K562 (cell line): ENCODE data around the gene CDNF. TPM values are rescaled to one million over a fixed set of nuclear protein-coding genes. Genes with fewer than 3 reads are reported as not detected.

Experiments used
- ATAC-seq: fragments of 200-7000 bp; cut with Tn5 transposase; 3 replicates; pipeline ENCODE4 v1.9.1; 2020; ENCODE audit warnings: moderate library complexity
- BruUV-seq: library from RNA; stranded (reverse); fragments of 400-500 nt; replicated peaks from 2 replicates; lab custom pipeline; 2021; lab: Mats Ljungman, UMichigan
- CTCF ChIA-PET: fragments of 300-600 bp; formaldehyde crosslinking; extraction: SDS; loops from one replicate; lab custom pipeline; 2021; ENCODE audit warnings: low intra/inter-chr PET ratio; lab: Yijun Ruan, JAX
- POLR2A ChIA-PET: fragments of 300-600, 350-650 bp; sonication (Branson Sonifier 250); formaldehyde crosslinking; extraction: SDS; loops from one replicate; lab custom pipeline; 2021; ENCODE audit warnings: antibody characterized with exemption, inconsistent platforms; lab: Yijun Ruan, JAX
- DNase-seq, 4 experiments: peaks; one replicate each; pipeline versions ENCODE4 v3.0.0 to v3.0.0-alpha.2; 2011 to 2018; ENCODE audit warnings: low spot score in 3 of 4, mixed read lengths in 3 of 4; ENCODE audit errors: extremely low read depth in 1 of 4
- FAIRE-seq: peaks from 2 replicates; lab custom pipeline; 2011; peaks lifted over from hg19 to GRCh38; lab: Jason Lieb, UNC
- H2AFZ ChIP-seq: 2 replicates; pipeline ENCODE4 v1.6.0; 2011; ENCODE audit warnings: low read depth, low read length, control low read depth, inconsistent platforms
- H3K27ac ChIP-seq: fragments of 200-600 bp; 3 replicates; pipeline ENCODE4 v1.8.0; 2011; ENCODE audit warnings: low read depth, mild to moderate bottlenecking, control low read depth, inconsistent platforms, low read length, moderate library complexity, mixed read lengths; ENCODE audit errors: extremely low read depth
- H3K27me3 ChIP-seq, 2 experiments: fragments of 300-600 bp in 1 of 2; 2 replicates in 1 of 2; 3 replicates in 1 of 2; pipeline versions ENCODE4 v1.6.0 to v1.8.0; 2011; ENCODE audit warnings: inconsistent platforms in 2 of 2, low read length in 2 of 2, mild to moderate bottlenecking in 1 of 2, mixed read lengths in 1 of 2, moderate library complexity in 1 of 2; ENCODE audit not compliant: control insufficient read depth in 2 of 2, insufficient read depth in 2 of 2
- H3K36me3 ChIP-seq: fragments of 300-600 bp; 3 replicates; pipeline ENCODE4 v1.8.0; 2011; ENCODE audit warnings: mild to moderate bottlenecking, low read length, inconsistent platforms; ENCODE audit not compliant: control insufficient read depth, insufficient read depth
- H3K4me1 ChIP-seq, 2 experiments: fragments of 200-600 bp in 1 of 2; replicated peaks in 1 of 2; 2 replicates in 1 of 2; 3 replicates in 1 of 2; pipeline versions ENCODE4 v1.5.1 to v1.8.0; 2011; ENCODE audit warnings: inconsistent platforms in 2 of 2, low read length in 2 of 2, mild to moderate bottlenecking in 1 of 2, mixed read lengths in 1 of 2, moderate library complexity in 1 of 2; ENCODE audit not compliant: control insufficient read depth in 2 of 2, insufficient read depth in 2 of 2
- H3K4me2 ChIP-seq: 2 replicates; pipeline ENCODE4 v1.6.1; 2011; ENCODE audit warnings: low read length, control low read depth, inconsistent platforms, mixed read lengths; ENCODE audit not compliant: insufficient read depth
- H3K4me3 ChIP-seq: fragments of 200-600 bp; sonication (generic), shearing (Covaris generic); 2 replicates; pipeline ENCODE4 v1.5.1; 2016; ENCODE audit warnings: control low read depth, inconsistent platforms
- H3K79me2 ChIP-seq: fragments of 200-600 bp; 3 replicates; pipeline ENCODE4 v1.8.0; 2011; ENCODE audit warnings: low read length, inconsistent platforms; ENCODE audit not compliant: control insufficient read depth, insufficient read depth
- H3K9ac ChIP-seq, 2 experiments: 2 replicates each; pipeline versions ENCODE4 v1.6.0 to v1.6.1; 2011; ENCODE audit warnings: low read depth in 2 of 2, low read length in 2 of 2, control low read depth in 1 of 2, inconsistent platforms in 1 of 2, mild to moderate bottlenecking in 1 of 2, mixed read lengths in 1 of 2; ENCODE audit not compliant: insufficient read depth in 1 of 2
- H3K9me1 ChIP-seq: one replicate; pipeline ENCODE4 v1.6.0; 2011; ENCODE audit warnings: inconsistent platforms, mild to moderate bottlenecking, low read length, moderate library complexity; ENCODE audit not compliant: control insufficient read depth, insufficient read depth
- H3K9me3 ChIP-seq: replicated peaks from 2 replicates; pipeline ENCODE4 v1.5.1; 2011; ENCODE audit warnings: low read depth, low read length, inconsistent platforms; ENCODE audit not compliant: control insufficient read depth, insufficient read depth
- H4K20me1 ChIP-seq: replicated peaks from 2 replicates; pipeline ENCODE4 v1.6.1; 2011; ENCODE audit warnings: low read length, inconsistent platforms, mixed read lengths; ENCODE audit not compliant: control insufficient read depth, insufficient read depth
- ARID1B ChIP-seq: fragments of 450-650 bp; IDR thresholded peaks from 2 replicates; pipeline ENCODE4 v1.6.1; 2016; ENCODE audit warnings: antibody characterized with exemption, mild to moderate bottlenecking, inconsistent platforms
- CBFA2T3 ChIP-seq: fragments of 450-650 bp; IDR thresholded peaks from 2 replicates; pipeline ENCODE4 v1.6.1; 2017
- CEBPG ChIP-seq, 3 experiments: fragments of 200-800 bp in 1 of 3; sonication (Bioruptor generic) in 1 of 3; sonication (generic) in 1 of 3; formaldehyde crosslinking in 1 of 3; IDR thresholded peaks in 2 of 3; conservative IDR thresholded peaks in 1 of 3; 2 replicates each; pipeline versions ENCODE4 v1.6.1 to v1.8.0; 2016 to 2022; ENCODE audit warnings: missing compliant biosample characterization in 2 of 3, missing genetic modification characterization in 2 of 3, mild to moderate bottlenecking in 1 of 3, missing genetic modification reagents in 1 of 3
- CSDE1 ChIP-seq, 2 experiments: fragments of 450-650 bp; IDR thresholded peaks; 2 replicates each; pipeline ENCODE4 v1.6.1; 2016; ENCODE audit warnings: mild to moderate bottlenecking in 1 of 2
- DEAF1 ChIP-seq: fragments of 450-650 bp; formaldehyde crosslinking; IDR thresholded peaks from 2 replicates; pipeline ENCODE4 v1.4.0; 2020; ENCODE audit warnings: mild to moderate bottlenecking, moderate library complexity
- FOS ChIP-seq: IDR thresholded peaks from 3 replicates; pipeline ENCODE4 v1.6.1; 2011; ENCODE audit not compliant: insufficient read length; ENCODE audit errors: extremely low read depth
- GABPA ChIP-seq: fragments of 200-800 bp; sonication (Bioruptor generic); conservative IDR thresholded peaks from 2 replicates; pipeline ENCODE4 v1.6.1; 2016; ENCODE audit warnings: low read depth, missing genetic modification characterization, missing compliant biosample characterization
- KAT8 ChIP-seq: fragments of 450-650 bp; IDR thresholded peaks from 2 replicates; pipeline ENCODE4 v1.6.1; 2016; ENCODE audit warnings: low read depth, mild to moderate bottlenecking
- KDM1A ChIP-seq, 2 experiments: fragments of 450-650 bp; IDR thresholded peaks; 2 replicates each; pipeline ENCODE4 v1.6.1; 2016; ENCODE audit warnings: mild to moderate bottlenecking in 2 of 2
- MECOM ChIP-seq: fragments of 250-450 bp; sonication (Bioruptor Pico); IDR thresholded peaks from 2 replicates; pipeline ENCODE4 v1.8.0; 2022; ENCODE audit warnings: inconsistent platforms
- MTA1 ChIP-seq: fragments of 450-650 bp; IDR thresholded peaks from 2 replicates; pipeline ENCODE4 v1.6.1; 2017; ENCODE audit warnings: borderline replicate concordance
- NFYB ChIP-seq: IDR thresholded peaks from 2 replicates; pipeline ENCODE4 v1.6.1; 2011; ENCODE audit warnings: mild to moderate bottlenecking, moderate library complexity; ENCODE audit not compliant: insufficient read length; ENCODE audit errors: extremely low read depth
- NRF1 ChIP-seq, 2 experiments: fragments of 450-650 bp; IDR thresholded peaks in 1 of 2; conservative IDR thresholded peaks in 1 of 2; 2 replicates each; pipeline ENCODE4 v1.6.1; 2014; ENCODE audit warnings: mild to moderate bottlenecking in 2 of 2
- POLR2H ChIP-seq: IDR thresholded peaks from 2 replicates; pipeline ENCODE4 v1.6.1; 2016; ENCODE audit warnings: missing genetic modification characterization, low read depth, mild to moderate bottlenecking, control low read depth, missing compliant biosample characterization, moderate library complexity
- TCFL5 ChIP-seq: fragments of 250-450 bp; sonication (Bioruptor Pico); conservative IDR thresholded peaks from 2 replicates; pipeline ENCODE4 v1.6.1; 2021; ENCODE audit warnings: mild to moderate bottlenecking, moderate library complexity, matching md5 sums
- ZEB2 ChIP-seq: fragments of 450-650 bp; IDR thresholded peaks from 2 replicates; pipeline ENCODE4 v1.6.1; 2016
- ZKSCAN8 ChIP-seq: fragments of 200-800 bp; sonication (Bioruptor generic); IDR thresholded peaks from 2 replicates; pipeline ENCODE4 v1.6.1; 2016; ENCODE audit warnings: missing genetic modification characterization, missing compliant biosample characterization
- ZNF277 ChIP-seq: fragments of 250-450 bp; sonication (Bioruptor Pico); IDR thresholded peaks from 2 replicates; pipeline ENCODE4 v1.8.0; 2022; ENCODE audit warnings: inconsistent platforms, mild to moderate bottlenecking, moderate library complexity, borderline replicate concordance
- ZNF449 ChIP-seq: fragments of 250-450 bp; sonication (Bioruptor Pico); IDR thresholded peaks from 2 replicates; pipeline ENCODE4 v1.8.0; 2022; ENCODE audit warnings: moderate library complexity, mild to moderate bottlenecking, inconsistent platforms
- WGBS: fragments of 100-300 bp; shearing (Covaris generic); methylation state at CpG from one replicate; pipeline ENCODE4 v1.1.6; 2016; ENCODE audit warnings: low coverage, mixed read lengths; ENCODE audit not compliant: insufficient coverage; ENCODE audit errors: missing lambda C conversion rate; 5-methylcytosine and 5-hydroxymethylcytosine counted together
- in situ Hi-C: fragments of 300-500 bp; cut with MboI; formaldehyde crosslinking; loops from 4 replicates; pipeline ENCODE4 v1.15.0; 2018; ENCODE audit warnings: inconsistent platforms, mixed read lengths
- intact Hi-C: fragments of 100-400 bp; cut with micrococcal nuclease; formaldehyde crosslinking; loops from 2 replicates; pipeline ENCODE4 v1.14.2; 2022
- polyA plus RNA-seq, 8 experiments: library from polyadenylated mRNA; depleted of rRNA in 4 of 8; stranded (reverse) in 5 of 8; unstranded in 3 of 8; fragments of >200 nt; fragmentation: Nextera tagmentation in 2 of 8; fragmentation: Illumina TruSeq in 1 of 8; extraction: Ambion mirVana in 2 of 8; extraction: Trizol in 1 of 8; gene quantifications; 2 replicates each; pipeline versions ENCODE4 v1.2.1 to v1.2.3, GENCODE V29; 2011 to 2014; ENCODE audit warnings: inconsistent platforms in 1 of 8, missing spikeins in 1 of 8
- total RNA-seq, 7 experiments: library from RNA; depleted of rRNA in 6 of 7; stranded (reverse); fragments of >200 nt in 6 of 7; fragmentation: Illumina TruSeq in 2 of 7; extraction: Trizol in 2 of 7; gene quantifications; 2 replicates each; pipeline versions ENCODE4 v1.2.1 to v1.2.3, GENCODE V29; 2011 to 2021; ENCODE audit warnings: low replicate concordance in 1 of 7

CDNF gene
- total and polyA plus RNA-seq, 9 of the 15 experiments (the other 6 are each of a cell fraction or from before 2014, with no cell fraction given) = 0.18 to 1.6 (median 0.61) TPM

GRCh38 chr10:14815681-14816080, 22.2 kb downstream of the CDNF start (continued):
- TF ChIP-seq TCFL5 (CRISPR knock-in tag) (no peak), MECOM (CRISPR knock-in tag) (no peak), CBFA2T3 (peak; percentile 27), CEBPG (CRISPR knock-in tag; IDR thresholded peaks at IDR 0.05) (no peak), CEBPG (tag; conservative IDR thresholded peaks at IDR 0.05 in 1 of 2, IDR thresholded peaks at IDR 0.05 in 1 of 2) (peak in 1 of 2 experiments; percentile 68; a peak in 2 of 4 replicates), ZNF449 (CRISPR knock-in tag) (no peak), ZKSCAN8 (no peak)

GRCh38 chr10:14812271-14812670, 25.6 kb downstream of the CDNF start:
- Histone ChIP-seq H4K20me1 (no peaks in the 10 kb centered on the region), H3K4me1 (no peaks in the 10 kb centered on the region), H3K27me3 (peaks cover 17 to 26% of the 10 kb centered on the region in 2 experiments), H3K9me1 (no peaks in the 10 kb centered on the region), H3K9ac (no peak overlapping the region), H3K36me3 (no peaks in the 10 kb centered on the region), H3K4me2 (no peak overlapping the region; the same call in 1 of the 2 replicates), H2AFZ (no peak overlapping the region), H3K9me3 (no peaks in the 10 kb centered on the region), H3K4me3 (no peak overlapping the region), H3K79me2 (no peaks in the 10 kb centered on the region), H3K27ac (no peak overlapping the region)
- BruUV-seq = no TSS peak
- ChIA-PET POLR2A (interaction anchor here (0.7 to 1.2 kb wide), 2 partner anchors 11 to 25 kb away, joined by 3 to 4 read pairs; partner anchors contain the start of gene CDNF), CTCF (no interaction called here)
- DNase-seq (peak in 2 of 4 experiments; percentile 37 to 40), FAIRE-seq (peak; percentile 37), ATAC-seq (peak; percentile 85)
- intact Hi-C loops = no loop called here
- in situ Hi-C loops = no loop called here
- 2% methylated on average over 3 of the region's 3 CpGs for WGBS
- TF ChIP-seq ZNF277 (CRISPR knock-in tag) = no peak
- TF ChIP-seq ARID1B = no peak
- TF ChIP-seq MTA1 = no peak
- no peak for TF ChIP-seq ZEB2
- TF ChIP-seq KAT8 = no peak
- no peak for TF ChIP-seq CSDE1 (IDR thresholded peaks at IDR 0.05)
- TF ChIP-seq POLR2H (tag) = no peak
- TF ChIP-seq FOS = peak; percentile 4
- TF ChIP-seq NFYB = peak; percentile 16
- TF ChIP-seq GABPA (tag) = no peak
- no peak for TF ChIP-seq DEAF1
- TF ChIP-seq NRF1 (conservative IDR thresholded peaks at IDR 0.05 in 1 of 2, IDR thresholded peaks at IDR 0.05 in 1 of 2) = peak in 1 of 2 experiments; percentile 26; a peak in 1 of 4 replicates
- no peak for TF ChIP-seq KDM1A (IDR thresholded peaks at IDR 0.05)
